NB4 (cell line): ENCODE measurements around the gene AMZ2.
"Not testable (repeated sequence)": the region's sequence is repeated elsewhere in the genome, so short reads cannot be mapped to it uniquely, and the experiment has no call there.

ENCODE experiments used
- CTCF ChIP-seq: IDR thresholded peaks from one replicate; pipeline ENCODE4 v1.5.1; 2012; ENCODE audit warnings: low read depth, low read length
- POLR2A ChIP-seq: IDR thresholded peaks from 2 replicates; pipeline ENCODE4 v1.6.1; 2011; ENCODE audit warnings: mild to moderate bottlenecking; ENCODE audit not compliant: insufficient read length; ENCODE audit errors: extremely low read depth
- TF ChIP-seq, protein P1 (sequence below): IDR thresholded peaks from 2 replicates; pipeline ENCODE4 v1.6.1; 2011; ENCODE audit warnings: low read depth, low read length

- not testable (repeated sequence) for TF ChIP-seq CTCF, POLR2A
- TF ChIP-seq, protein P1, sequence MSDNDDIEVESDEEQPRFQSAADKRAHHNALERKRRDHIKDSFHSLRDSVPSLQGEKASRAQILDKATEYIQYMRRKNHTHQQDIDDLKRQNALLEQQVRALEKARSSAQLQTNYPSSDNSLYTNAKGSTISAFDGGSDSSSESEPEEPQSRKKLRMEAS, result not testable (repeated sequence)
Measured at GRCh38 chr17:68225055-68225454, 22.8 kb upstream of the AMZ2 start.
